ENCODE measurements around the gene SNX9. TPM values are rescaled to one million over a fixed set of nuclear protein-coding genes. Genes with fewer than 3 reads are reported as not detected.

SNX9 gene
- total RNA-seq, 2 experiments from 2014 or later: 46.6 to 48.5 TPM

GRCh38 chr6:157981132-157981394 lies 158.0 kb downstream of the SNX9 start:
- Mint-ChIP-seq H3K27me3 (no peaks in the 10 kb centered on the region), H3K9me3 (no peaks in the 10 kb centered on the region), H3K27ac (peak overlapping the region; percentile 63), H3K4me3 (peak overlapping the region; percentile 87), H3K4me1 (ENCODE audit: low read depth) (peaks cover 55% of the 10 kb centered on the region), H3K36me3 (ENCODE audit: low read depth) (peaks cover 11% of the 10 kb centered on the region)
- intact Hi-C loops (cut with DNase I, micrococcal nuclease): loop anchor here (2.0 to 10.0 kb wide), 7 partner anchors 46 to 956 kb away; partner anchors contain the start of gene TMEM181 (in 1 of the 2)
- Histone ChIP-seq H3K36me3 (ENCODE audit: insufficient read depth, low read length) (no peaks in the 10 kb centered on the region), H3K4me3 (ENCODE audit: low read length) (peak overlapping the region; percentile 81), H3K27ac (ENCODE audit: low read depth in 1 of 2, low read length in 2 of 2) (peak overlapping the region in 1 of 2 donors; percentile 55), H3K27me3 (ENCODE audit: control insufficient read depth in 1 of 2, insufficient read depth in 2 of 2, low read length in 2 of 2) (no peaks in the 10 kb centered on the region), H3K9me3 (ENCODE audit: control insufficient read depth in 1 of 2, insufficient read depth in 1 of 2, low read length in 2 of 2) (no peaks in the 10 kb centered on the region), H3K4me1 (ENCODE audit: insufficient read depth, low read length) (peaks cover 52% of the 10 kb centered on the region)
- TF ChIP-seq CTCF (IDR thresholded peaks at IDR 0.05): no peak
- DNase-seq: peak in 3 of 14 experiments; percentile 15 to 57 (median 19)
- ChIA-PET POLR2A (interaction anchor here (0.5 to 2.5 kb wide), 8 partner anchors 9 to 217 kb away, joined by 3 to 18 read pairs (median 4); no protein-coding TSS in a partner anchor), CTCF (interaction anchor here (1.2 to 5.2 kb wide), 4 partner anchors 10 to 225 kb away, joined by 3 to 34 read pairs (median 4); no protein-coding TSS in a partner anchor)
- no peak for ATAC-seq (ENCODE audit: poor library complexity)

DNA sequence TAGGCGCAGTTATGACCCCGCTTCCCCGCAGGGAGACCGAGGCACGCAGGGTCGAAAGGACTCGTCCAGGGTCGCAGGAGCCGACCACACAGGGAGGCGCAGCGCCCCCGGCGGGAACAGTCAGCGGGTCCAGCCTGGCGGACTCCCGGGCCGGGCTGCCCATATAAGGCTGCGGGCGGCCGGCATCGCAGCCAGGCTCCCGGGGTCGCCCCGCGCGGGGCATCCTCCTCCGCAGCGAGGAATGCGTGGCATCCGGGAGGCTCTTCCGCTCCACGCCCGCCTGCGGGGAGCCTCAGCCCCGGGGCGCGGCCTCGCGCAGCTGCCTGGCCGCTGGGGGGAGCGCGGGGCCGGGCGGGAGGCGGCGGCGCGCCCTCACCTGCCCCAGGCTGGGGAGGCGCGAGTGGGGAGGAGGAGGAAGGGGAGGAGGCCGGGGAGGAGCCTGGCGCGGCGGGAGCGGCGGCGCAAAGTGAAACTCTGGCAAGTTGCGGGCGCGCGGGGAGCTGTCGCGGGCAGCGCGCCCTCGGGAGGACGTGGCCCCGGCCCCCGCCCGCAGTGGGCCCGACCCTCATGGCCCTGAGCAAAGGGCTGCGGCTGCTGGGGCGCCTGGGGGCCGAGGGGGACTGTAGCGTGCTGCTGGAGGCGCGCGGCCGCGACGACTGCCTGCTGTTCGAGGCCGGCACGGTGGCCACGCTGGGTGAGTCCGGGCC lies 158.5 kb downstream of the SNX9 start, which contains the start of gene SYNJ2:
Gene SYNJ2 (plus strand): TSS at position 469 of the 707 bp plus-strand sequence. CDS start 99 bp downstream, at position 568.
- Mint-ChIP-seq H3K27me3 (no peaks in the 10 kb centered on the region), H3K27ac (peak within 1 kb of the TSS; percentile 74), H3K9me3 (no peaks in the 10 kb centered on the region), H3K36me3 (ENCODE audit: low read depth) (peaks cover 11% of the 10 kb centered on the region), H3K4me1 (ENCODE audit: low read depth) (peaks cover 56% of the 10 kb centered on the region), H3K4me3 (peak within 1 kb of the TSS; percentile 87)
- H3K4me3 ChIP-seq (ENCODE audit: low read length): peak within 1 kb of the TSS; percentile 81
- no peaks in the 10 kb centered on the region for H3K27me3 ChIP-seq (ENCODE audit: control insufficient read depth in 1 of 2, insufficient read depth in 2 of 2, low read length in 2 of 2)
- H3K9me3 ChIP-seq (ENCODE audit: control insufficient read depth in 1 of 2, insufficient read depth in 1 of 2, low read length in 2 of 2): no peaks in the 10 kb centered on the region
- peak within 1 kb of the TSS; percentile 55 to 58 for H3K27ac ChIP-seq (ENCODE audit: low read depth in 1 of 2, low read length in 2 of 2)
- H3K36me3 ChIP-seq (ENCODE audit: insufficient read depth, low read length): no peaks in the 10 kb centered on the region
- H3K4me1 ChIP-seq (ENCODE audit: insufficient read depth, low read length): peaks cover 54% of the 10 kb centered on the region
- POLR2A ChIA-PET: interaction anchor here (0.5 to 3.4 kb wide), 18 partner anchors 9 to 663 kb away, joined by 3 to 35 read pairs (median 3); partner anchors contain the start of gene DYNLT1
- DNase-seq (peak; percentile 71 to 94 (median 83)), ATAC-seq (ENCODE audit: poor library complexity) (peak; percentile 88)
- peak; percentile 37 for TF ChIP-seq CTCF (IDR thresholded peaks at IDR 0.05)
- intact Hi-C loops (cut with DNase I, micrococcal nuclease): loop anchor here (2.0 to 10.0 kb wide), 7 partner anchors 45 to 957 kb away; partner anchors contain the start of gene TMEM181 (in 1 of the 2)
- CTCF ChIA-PET: interaction anchor here (0.7 to 5.2 kb wide), 7 partner anchors 10 to 225 kb away, joined by 3 to 34 read pairs (median 3); no protein-coding TSS in a partner anchor

DNA sequence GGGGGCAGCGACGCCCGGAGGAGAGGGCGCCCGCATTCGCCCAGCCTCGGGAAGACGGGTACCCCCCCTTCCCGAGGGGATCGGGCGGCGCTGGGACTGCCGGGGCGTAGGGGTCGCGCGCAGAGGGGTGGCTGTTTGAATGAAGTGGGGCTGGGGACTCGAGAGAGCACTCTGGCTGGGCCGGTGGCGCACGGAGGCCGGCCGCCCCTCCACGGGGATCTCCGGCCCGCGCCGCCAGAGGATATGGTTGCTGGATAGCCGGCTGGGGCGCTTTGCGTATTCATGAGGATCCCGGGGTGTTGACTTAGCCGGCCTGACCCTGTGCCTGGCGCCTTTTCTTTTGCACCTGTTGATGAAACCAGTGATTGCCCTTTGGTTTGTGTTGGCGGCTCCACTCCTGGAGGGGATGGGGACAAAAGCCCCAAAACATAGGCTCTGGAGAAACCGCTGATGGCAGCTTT lies 159.1 kb downstream of the SNX9 start:
- CTCF ChIA-PET: interaction anchor here (0.7 to 5.2 kb wide), 6 partner anchors 19 to 226 kb away, joined by 3 to 34 read pairs (median 3); no protein-coding TSS in a partner anchor
- Histone ChIP-seq H3K4me3 (ENCODE audit: low read length) (peak overlapping the region; percentile 75), H3K9me3 (ENCODE audit: control insufficient read depth in 1 of 2, insufficient read depth in 1 of 2, low read length in 2 of 2) (no peaks in the 10 kb centered on the region), H3K27ac (ENCODE audit: low read depth in 1 of 2, low read length in 2 of 2) (peak overlapping the region in 1 of 2 donors; percentile 58), H3K27me3 (ENCODE audit: control insufficient read depth in 1 of 2, insufficient read depth in 2 of 2, low read length in 2 of 2) (no peaks in the 10 kb centered on the region), H3K4me1 (ENCODE audit: insufficient read depth, low read length) (peaks cover 54% of the 10 kb centered on the region), H3K36me3 (ENCODE audit: insufficient read depth, low read length) (no peaks in the 10 kb centered on the region)
- H3K9me3 Mint-ChIP-seq: no peaks in the 10 kb centered on the region
- DNase-seq (peak in 7 of 14 experiments; percentile 10 to 64 (median 34)), ATAC-seq (ENCODE audit: poor library complexity) (no peak)
- no peaks in the 10 kb centered on the region for H3K27me3 Mint-ChIP-seq
- peaks cover 11% of the 10 kb centered on the region for H3K36me3 Mint-ChIP-seq (ENCODE audit: low read depth)
- intact Hi-C loops (cut with DNase I, micrococcal nuclease): loop anchor here in 1 of 2 experiments (5.0 to 10.0 kb wide), 3 partner anchors 190 to 957 kb away; partner anchors contain the start of gene TMEM181
- peak overlapping the region; percentile 87 for H3K4me3 Mint-ChIP-seq
- POLR2A ChIA-PET: interaction anchor here (0.6 to 3.4 kb wide), 19 partner anchors 8 to 662 kb away, joined by 3 to 35 read pairs (median 3); partner anchors contain the start of gene DYNLT1
- H3K27ac Mint-ChIP-seq: peak overlapping the region; percentile 74
- H3K4me1 Mint-ChIP-seq (ENCODE audit: low read depth): peaks cover 59% of the 10 kb centered on the region
- TF ChIP-seq CTCF (IDR thresholded peaks at IDR 0.05): no peak
